ENCODE results near the gene NHLH2.
A peak's percentile ranks its signal among the peaks of the same experiment; 100 is the strongest.

NHLH2 gene

DNA sequence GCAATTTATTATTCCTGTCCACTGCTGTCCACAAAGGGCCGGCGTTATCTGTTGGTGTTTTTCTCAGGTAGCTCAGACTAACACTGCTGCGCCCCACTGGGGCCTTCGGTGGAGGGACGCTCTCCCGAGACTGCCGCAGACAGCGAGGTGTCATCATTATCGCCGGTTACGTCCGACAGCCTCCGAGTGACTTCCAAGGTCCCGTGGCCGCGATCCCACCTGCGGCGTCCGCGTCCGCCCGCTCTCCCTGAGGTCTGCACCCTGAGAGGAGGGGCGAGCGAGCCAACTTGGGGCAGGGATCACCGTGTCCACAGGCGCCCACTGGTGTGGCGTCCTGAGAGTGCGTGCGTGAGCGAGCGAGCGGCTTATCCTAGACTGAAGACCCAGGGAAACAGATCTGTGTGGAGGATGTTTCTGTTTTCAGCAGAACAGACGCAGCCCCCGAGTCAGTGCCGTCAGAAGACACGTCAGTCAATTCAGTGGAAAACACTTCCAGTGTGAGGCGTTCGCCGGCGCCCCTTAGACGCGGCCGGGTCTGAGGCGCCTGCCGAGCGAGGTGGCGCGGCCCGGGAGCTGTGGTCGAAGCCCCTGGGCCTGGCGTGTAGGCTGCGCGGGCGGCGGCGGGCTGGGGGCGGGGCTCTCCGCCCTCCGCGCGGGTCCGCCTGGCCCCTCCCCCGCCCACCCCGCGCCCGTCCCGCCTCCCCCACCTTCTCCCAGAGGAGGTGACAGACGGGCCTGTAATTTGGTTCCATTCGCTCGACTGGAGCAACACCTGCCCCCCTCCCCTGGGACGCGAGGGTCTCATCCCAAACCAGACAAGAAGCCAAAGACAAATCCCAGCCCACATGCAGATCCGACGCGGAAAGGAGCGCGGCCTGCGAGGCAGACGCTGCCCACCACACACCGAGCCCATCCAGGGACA is 12.6 kb downstream of the NHLH2 start:
- peaks cover 58% of the 10 kb centered on the region for H3K27me3 Mint-ChIP-seq
- peak; percentile 46 for ATAC-seq
- peak; percentile 11 for DNase-seq
- no peaks in the 10 kb centered on the region for H3K9me3 Mint-ChIP-seq
- H3K27ac Mint-ChIP-seq = no peak overlapping the region
- peak overlapping the region; percentile 67 for H3K4me3 Mint-ChIP-seq
- no peaks in the 10 kb centered on the region for H3K36me3 Mint-ChIP-seq (ENCODE audit: low read depth)
- H3K4me1 Mint-ChIP-seq = peaks cover 8% of the 10 kb centered on the region

- H3K4me1 Mint-ChIP-seq = peaks cover 8% of the 10 kb centered on the region
- H3K36me3 Mint-ChIP-seq (ENCODE audit: low read depth) = no peaks in the 10 kb centered on the region
- H3K27me3 Mint-ChIP-seq = peaks cover 62% of the 10 kb centered on the region
- H3K9me3 Mint-ChIP-seq = no peaks in the 10 kb centered on the region
- H3K27ac Mint-ChIP-seq = no peak overlapping the region
- DNase-seq (no peak), ATAC-seq (no peak)
- no peak overlapping the region for H3K4me3 Mint-ChIP-seq
Observed at GRCh38 chr1:115827452-115828044, 13.4 kb downstream of the NHLH2 start.

DNA sequence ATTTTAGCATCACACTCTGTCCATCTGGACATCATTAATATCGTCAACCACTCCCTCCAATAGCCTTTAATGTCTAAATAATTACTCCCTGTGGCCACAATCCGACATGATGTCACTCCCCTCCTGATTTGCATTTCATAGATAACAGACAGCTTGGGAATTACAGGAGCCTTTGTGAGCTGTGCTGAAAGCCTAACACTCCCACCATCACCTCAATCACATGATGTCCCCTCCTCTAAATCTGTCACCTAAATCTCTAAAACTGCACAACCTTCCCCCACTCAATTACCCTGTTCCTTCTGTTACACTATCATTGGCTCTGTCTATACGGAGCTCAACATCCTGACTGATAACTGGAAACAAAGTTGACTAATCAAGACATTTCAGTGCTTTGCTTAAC is 14.3 kb downstream of the NHLH2 start:
- no peak for DNase-seq
- Mint-ChIP-seq H3K4me3 (no peak overlapping the region), H3K27me3 (peaks cover 62% of the 10 kb centered on the region), H3K36me3 (ENCODE audit: low read depth) (no peaks in the 10 kb centered on the region), H3K27ac (no peak overlapping the region), H3K9me3 (no peaks in the 10 kb centered on the region), H3K4me1 (peaks cover 8% of the 10 kb centered on the region)
- ATAC-seq = no peak

DNA sequence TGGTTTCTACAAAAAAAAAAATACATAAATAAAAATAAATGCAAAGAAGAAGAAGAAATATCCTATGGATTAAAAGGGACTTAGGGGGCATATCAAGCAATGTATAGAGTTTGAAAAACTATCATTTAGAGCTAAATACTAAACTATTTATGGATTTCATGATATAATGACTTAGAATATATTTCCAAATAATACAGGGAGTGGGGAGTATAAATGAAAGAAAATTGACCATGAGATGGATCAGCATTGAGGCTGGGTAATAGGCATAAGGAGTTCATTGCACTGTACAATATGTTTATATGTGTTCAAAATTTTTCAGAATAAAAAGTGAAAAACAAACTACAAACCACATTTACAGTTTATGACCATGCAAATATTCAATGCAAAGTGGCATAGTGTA is 18.8 kb downstream of the NHLH2 start:
- DNase-seq (no peak), ATAC-seq (no peak)
- no peak overlapping the region for H3K27ac Mint-ChIP-seq
- no peaks in the 10 kb centered on the region for H3K36me3 Mint-ChIP-seq (ENCODE audit: low read depth)
- H3K4me1 Mint-ChIP-seq = no peaks in the 10 kb centered on the region
- H3K27me3 Mint-ChIP-seq = peaks cover 39% of the 10 kb centered on the region
- H3K9me3 Mint-ChIP-seq = no peaks in the 10 kb centered on the region
- no peak overlapping the region for H3K4me3 Mint-ChIP-seq

DNA sequence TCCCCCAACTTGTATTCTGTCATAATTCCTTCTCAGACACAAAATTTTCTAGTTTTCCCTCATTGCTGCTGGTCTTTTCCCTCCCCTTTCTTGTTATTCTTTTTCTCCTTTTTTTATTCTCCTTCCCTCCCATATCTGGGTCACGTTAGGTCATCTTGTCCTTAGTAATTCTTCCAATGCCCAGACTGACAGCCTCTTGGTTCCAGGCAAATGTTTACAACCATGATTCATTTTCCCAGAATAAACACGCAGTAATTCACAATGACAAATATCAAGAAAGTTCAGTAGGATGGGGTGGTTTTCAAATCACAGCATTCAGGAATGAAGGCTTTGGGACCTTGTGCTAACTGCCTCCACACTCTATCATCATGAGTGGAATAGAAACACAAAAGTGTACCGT is 25.2 kb downstream of the NHLH2 start:
- Mint-ChIP-seq H3K27me3 (peaks cover 18% of the 10 kb centered on the region), H3K4me1 (no peaks in the 10 kb centered on the region), H3K9me3 (no peaks in the 10 kb centered on the region), H3K36me3 (ENCODE audit: low read depth) (no peaks in the 10 kb centered on the region), H3K27ac (no peak overlapping the region), H3K4me3 (no peak overlapping the region)
- DNase-seq (no peak), ATAC-seq (no peak)

GRCh38 chr1:115814685-115815398 is 26.1 kb downstream of the NHLH2 start:
- Mint-ChIP-seq H3K4me1 (no peaks in the 10 kb centered on the region), H3K36me3 (ENCODE audit: low read depth) (no peaks in the 10 kb centered on the region), H3K27ac (no peak overlapping the region), H3K27me3 (peaks cover 18% of the 10 kb centered on the region), H3K4me3 (no peak overlapping the region), H3K9me3 (no peaks in the 10 kb centered on the region)
- ATAC-seq = no peak
- DNase-seq = no peak

DNA sequence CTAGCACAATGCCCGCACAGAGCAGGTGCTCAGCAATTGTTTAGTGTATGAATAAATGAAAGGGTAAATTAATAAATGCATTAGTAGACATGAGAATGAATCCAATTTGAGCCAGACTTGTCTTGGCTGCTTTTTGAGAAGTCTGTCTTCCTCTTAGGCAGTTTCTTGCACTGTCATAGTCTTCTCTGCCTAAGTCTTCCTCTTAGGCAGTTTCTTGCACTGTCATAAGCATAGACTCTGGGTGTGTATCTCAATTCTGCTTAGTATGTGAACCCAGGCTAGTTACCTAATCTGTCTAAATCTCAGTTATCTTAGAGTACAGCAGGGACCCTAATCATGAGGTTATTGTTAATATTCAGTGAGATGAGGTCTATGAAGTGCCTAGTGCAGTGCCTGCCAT is 27.2 kb downstream of the NHLH2 start:
- Mint-ChIP-seq H3K27me3 (peaks cover 18% of the 10 kb centered on the region), H3K27ac (no peak overlapping the region), H3K4me3 (no peak overlapping the region), H3K4me1 (no peaks in the 10 kb centered on the region), H3K9me3 (no peaks in the 10 kb centered on the region), H3K36me3 (ENCODE audit: low read depth) (no peaks in the 10 kb centered on the region)
- DNase-seq (no peak), ATAC-seq (no peak)

DNA sequence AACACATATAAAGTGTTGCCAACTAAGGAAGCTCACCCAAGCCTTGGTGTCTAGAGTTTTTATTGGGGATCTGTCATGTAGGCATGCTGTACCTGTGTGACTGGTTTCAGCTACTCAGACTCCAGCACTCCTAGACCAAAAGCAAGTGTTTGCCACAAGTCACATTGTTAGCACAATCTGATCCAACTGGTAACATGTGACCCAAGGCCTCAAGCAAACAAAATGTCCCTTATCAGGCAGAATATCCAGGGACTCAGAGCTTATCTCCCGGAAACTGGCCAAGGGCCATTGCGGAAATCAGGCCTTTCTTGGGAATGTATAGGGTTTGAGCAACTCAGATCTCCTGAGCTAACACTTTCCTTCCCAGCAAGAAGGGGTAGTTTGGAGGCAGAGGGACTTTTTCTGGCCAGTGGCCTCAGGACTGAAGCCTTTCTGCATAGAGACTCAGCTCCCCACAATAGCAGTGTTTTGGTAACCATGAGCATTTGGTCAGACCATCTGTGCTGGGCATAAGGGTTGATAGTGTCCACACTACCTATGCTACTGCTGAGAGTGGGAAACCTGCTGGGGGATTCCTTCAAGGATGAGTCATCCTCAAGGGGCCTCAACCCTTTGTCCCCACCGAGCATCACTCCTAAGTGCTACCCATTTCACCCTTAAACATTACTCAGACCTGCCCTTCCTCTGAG is 29.6 kb downstream of the NHLH2 start:
- no peaks in the 10 kb centered on the region for H3K9me3 Mint-ChIP-seq
- H3K27ac Mint-ChIP-seq = no peak overlapping the region
- ATAC-seq (no peak), DNase-seq (no peak)
- no peak overlapping the region for H3K4me3 Mint-ChIP-seq
- no peaks in the 10 kb centered on the region for H3K36me3 Mint-ChIP-seq (ENCODE audit: low read depth)
- no peaks in the 10 kb centered on the region for H3K4me1 Mint-ChIP-seq
- peaks cover 15% of the 10 kb centered on the region for H3K27me3 Mint-ChIP-seq

DNA sequence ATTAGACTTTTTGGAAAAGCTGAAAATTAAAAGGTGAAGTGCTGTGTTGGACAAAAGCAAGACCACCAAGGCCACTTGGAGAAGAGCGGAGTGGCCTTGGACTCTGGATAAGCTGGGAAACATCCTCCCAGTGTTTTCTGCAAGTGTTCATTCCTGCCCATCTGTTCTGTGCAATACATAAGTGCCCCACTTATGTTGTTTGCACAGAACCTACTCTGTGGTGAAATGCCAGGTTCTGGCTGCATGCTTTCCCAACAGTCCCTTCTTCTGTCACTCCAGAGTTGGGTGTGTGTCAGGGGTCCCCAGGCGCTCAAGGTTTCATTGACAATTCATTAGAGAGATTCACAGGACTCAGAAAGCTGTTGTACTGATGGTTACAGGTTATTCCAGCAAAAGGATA is 30.3 kb downstream of the NHLH2 start:
- H3K4me3 Mint-ChIP-seq = no peak overlapping the region
- H3K36me3 Mint-ChIP-seq (ENCODE audit: low read depth) = no peaks in the 10 kb centered on the region
- ATAC-seq (no peak), DNase-seq (no peak)
- no peaks in the 10 kb centered on the region for H3K9me3 Mint-ChIP-seq
- no peaks in the 10 kb centered on the region for H3K4me1 Mint-ChIP-seq
- no peak overlapping the region for H3K27ac Mint-ChIP-seq
- H3K27me3 Mint-ChIP-seq = peaks cover 10% of the 10 kb centered on the region

DNA sequence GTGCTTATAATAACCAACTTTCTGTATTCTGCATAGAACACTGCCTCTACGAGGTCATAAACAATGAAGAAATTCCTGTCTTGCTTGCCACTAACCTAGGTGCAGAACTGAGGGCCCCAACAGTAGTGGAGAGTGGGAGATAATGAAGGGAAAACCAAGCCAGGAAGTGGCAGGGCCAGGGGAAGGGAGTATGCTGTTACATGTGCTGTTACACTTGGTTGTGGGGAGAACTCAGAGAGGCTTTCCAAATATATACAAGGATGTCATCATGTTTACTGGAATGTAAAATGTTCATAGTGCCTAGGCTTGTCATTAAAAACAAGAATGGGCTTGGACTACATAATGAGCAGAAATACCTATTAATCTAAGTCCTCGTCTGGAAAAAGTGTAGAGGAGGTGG is 31.1 kb downstream of the NHLH2 start:
- no peak for DNase-seq
- H3K36me3 Mint-ChIP-seq (ENCODE audit: low read depth) = no peaks in the 10 kb centered on the region
- no peak for ATAC-seq
- no peaks in the 10 kb centered on the region for H3K9me3 Mint-ChIP-seq
- H3K27ac Mint-ChIP-seq = no peak overlapping the region
- no peaks in the 10 kb centered on the region for H3K4me1 Mint-ChIP-seq
- no peak overlapping the region for H3K4me3 Mint-ChIP-seq
- H3K27me3 Mint-ChIP-seq = peaks cover 7% of the 10 kb centered on the region

DNA sequence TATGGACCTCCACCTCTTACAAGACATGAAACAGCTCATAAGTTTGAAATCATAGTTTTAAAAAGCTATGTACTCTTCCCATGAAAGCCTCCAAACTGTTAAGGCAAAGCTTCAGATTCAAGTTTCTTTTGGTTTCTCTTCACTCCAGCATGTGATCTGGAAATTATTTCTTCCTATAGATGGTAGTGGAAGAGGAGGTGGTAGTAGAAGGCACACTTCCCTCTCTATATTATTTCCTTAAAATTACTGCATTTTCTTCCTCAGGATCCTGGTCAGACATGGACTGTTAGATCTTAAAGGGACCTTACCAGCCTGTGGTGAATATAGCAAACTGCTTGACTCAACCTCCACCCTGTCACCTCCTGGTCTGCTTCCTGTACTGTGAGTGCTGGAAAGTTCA is 31.9 kb downstream of the NHLH2 start:
- DNase-seq (no peak), ATAC-seq (no peak)
- H3K4me3 Mint-ChIP-seq = no peak overlapping the region
- no peaks in the 10 kb centered on the region for H3K9me3 Mint-ChIP-seq
- H3K36me3 Mint-ChIP-seq (ENCODE audit: low read depth) = no peaks in the 10 kb centered on the region
- H3K27ac Mint-ChIP-seq = no peak overlapping the region
- peaks cover 5% of the 10 kb centered on the region for H3K27me3 Mint-ChIP-seq
- no peaks in the 10 kb centered on the region for H3K4me1 Mint-ChIP-seq

DNA sequence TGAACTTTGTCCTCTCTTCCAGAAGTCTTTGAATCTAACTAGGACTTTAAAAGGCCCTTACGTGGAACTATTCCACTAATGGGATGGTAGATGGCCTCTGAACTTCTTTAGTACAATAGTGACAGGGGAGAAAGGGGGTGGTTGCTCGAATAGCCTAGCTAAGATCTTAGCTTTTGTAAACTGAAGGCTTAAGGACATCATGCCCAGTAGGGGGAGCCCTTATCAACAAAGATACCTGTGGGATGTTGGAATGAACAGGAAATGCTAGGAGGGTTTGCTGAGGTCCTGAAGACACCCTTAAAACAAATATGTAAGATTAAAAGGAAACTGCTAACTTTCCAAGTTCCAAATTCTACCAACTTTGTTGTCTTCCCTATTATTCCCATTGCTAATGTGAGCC is 33.2 kb downstream of the NHLH2 start:
- Mint-ChIP-seq H3K4me3 (no peak overlapping the region), H3K27ac (no peak overlapping the region), H3K9me3 (no peaks in the 10 kb centered on the region), H3K27me3 (peaks cover 4% of the 10 kb centered on the region), H3K36me3 (ENCODE audit: low read depth) (no peaks in the 10 kb centered on the region), H3K4me1 (no peaks in the 10 kb centered on the region)
- DNase-seq (peak; percentile 42), ATAC-seq (no peak)

- DNase-seq = no peak
- no peaks in the 10 kb centered on the region for H3K4me1 Mint-ChIP-seq
- H3K27me3 Mint-ChIP-seq = peaks cover 4% of the 10 kb centered on the region
- H3K9me3 Mint-ChIP-seq = no peaks in the 10 kb centered on the region
- ATAC-seq = no peak
- H3K36me3 Mint-ChIP-seq (ENCODE audit: low read depth) = no peaks in the 10 kb centered on the region
- no peak overlapping the region for H3K27ac Mint-ChIP-seq
- H3K4me3 Mint-ChIP-seq = no peak overlapping the region
Observed at GRCh38 chr1:115805597-115805996, 35.3 kb downstream of the NHLH2 start.

DNA sequence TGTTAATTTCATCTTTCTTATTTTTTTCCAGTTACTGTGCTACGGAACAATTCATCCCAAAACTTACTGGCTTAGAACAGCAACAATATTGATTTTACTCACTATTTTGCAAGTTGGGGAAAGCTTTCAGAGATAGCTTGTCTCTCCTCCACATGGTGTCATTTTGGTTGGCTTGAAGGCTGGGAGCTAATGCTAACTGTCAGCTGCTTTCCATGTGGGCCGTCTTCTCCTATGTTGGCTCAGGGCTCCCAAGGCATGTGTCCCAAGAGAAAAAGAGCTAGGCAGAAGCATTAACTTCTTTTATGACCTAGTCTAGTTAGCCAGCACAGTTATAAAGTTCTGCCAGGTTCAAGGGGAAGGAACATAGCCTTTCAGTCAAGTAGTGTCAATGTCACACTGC is 38.5 kb downstream of the NHLH2 start:
- H3K9me3 Mint-ChIP-seq = no peaks in the 10 kb centered on the region
- no peaks in the 10 kb centered on the region for H3K4me1 Mint-ChIP-seq
- DNase-seq = no peak
- no peak overlapping the region for H3K4me3 Mint-ChIP-seq
- no peak for ATAC-seq
- no peak overlapping the region for H3K27ac Mint-ChIP-seq
- H3K27me3 Mint-ChIP-seq = peaks cover 6% of the 10 kb centered on the region
- H3K36me3 Mint-ChIP-seq (ENCODE audit: low read depth) = no peaks in the 10 kb centered on the region
